ENCODE results near the gene DMRT1. TPM values are rescaled to one million over a fixed set of nuclear protein-coding genes. Genes with fewer than 3 reads are reported as not detected.

Gene DMRT1
- total and polyA plus RNA-seq, 9 of the 15 experiments (the other 6 are each of a cell fraction or from before 2014, with no cell fraction given): not detected

DNA sequence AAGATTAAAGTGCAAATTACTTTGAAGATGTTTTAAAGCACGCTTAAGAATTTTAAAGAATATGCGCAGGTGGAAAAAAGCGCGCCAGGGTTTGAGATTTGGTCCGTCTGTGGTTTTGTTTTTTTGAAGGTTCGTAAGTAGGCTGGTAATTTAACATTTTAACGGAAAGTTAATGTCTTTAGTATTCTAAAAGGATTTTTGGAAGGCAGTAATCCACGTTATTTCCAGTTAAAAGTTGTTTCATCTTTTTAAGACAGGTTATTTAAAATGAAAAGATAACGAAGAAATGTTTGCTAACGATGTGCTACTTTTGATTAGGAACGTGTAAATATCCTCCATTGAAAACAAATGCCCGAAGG, 1.9 kb downstream of the DMRT1 start:
- H3K27ac ChIP-seq (ENCODE audit: extremely low read depth, low read depth, low read length): no peak overlapping the region
- CTCF ChIA-PET (ENCODE audit: low intra/inter-chr PET ratio): no interaction called here
- H4K20me1 ChIP-seq (replicated peaks; ENCODE audit: control insufficient read depth, insufficient read depth, low read length): no peaks in the 10 kb centered on the region
- under 1% methylated on average over 8 of the region's 12 CpGs for WGBS (ENCODE audit: insufficient coverage, low coverage, missing lambda C conversion rate)
- no peak overlapping the region for H3K9ac ChIP-seq (ENCODE audit: insufficient read depth in 1 of 2, low read depth in 2 of 2, low read length in 2 of 2)
- POLR2A ChIA-PET: no interaction called here
- FAIRE-seq (no peak), ATAC-seq (no peak), DNase-seq (ENCODE audit: extremely low read depth in 1 of 4, low spot score in 3 of 4) (no peak)
- intact Hi-C loops (cut with micrococcal nuclease): no loop called here
- H3K79me2 ChIP-seq (ENCODE audit: control insufficient read depth, insufficient read depth, low read length): no peaks in the 10 kb centered on the region
- in situ Hi-C loops (cut with MboI): no loop called here
- H3K4me2 ChIP-seq (ENCODE audit: insufficient read depth, low read length): no peak overlapping the region
- H3K4me3 ChIP-seq: no peak overlapping the region
- no peaks in the 10 kb centered on the region for H3K9me3 ChIP-seq (replicated peaks; ENCODE audit: control insufficient read depth, insufficient read depth, low read depth, low read length)
- no TSS peak for BruUV-seq (replicated peaks)
- H3K27me3 ChIP-seq (ENCODE audit: control insufficient read depth in 2 of 2, insufficient read depth in 2 of 2, low read length in 2 of 2): peaks cover 0 to 33% of the 10 kb centered on the region in 2 experiments; a peak in 4 of 5 replicates
- no peaks in the 10 kb centered on the region for H3K9me1 ChIP-seq (ENCODE audit: control insufficient read depth, insufficient read depth, low read length)
- H2AFZ ChIP-seq (ENCODE audit: low read depth, low read length): no peak overlapping the region
- TF ChIP-seq GABPA (tag; conservative IDR thresholded peaks at IDR 0.05; ENCODE audit: low read depth): no peak
- H3K4me1 ChIP-seq (replicated peaks in 1 of 2; ENCODE audit: control insufficient read depth in 2 of 2, insufficient read depth in 2 of 2, low read length in 2 of 2): no peaks in the 10 kb centered on the region
- H3K36me3 ChIP-seq (ENCODE audit: control insufficient read depth, insufficient read depth, low read length): no peaks in the 10 kb centered on the region

DNA sequence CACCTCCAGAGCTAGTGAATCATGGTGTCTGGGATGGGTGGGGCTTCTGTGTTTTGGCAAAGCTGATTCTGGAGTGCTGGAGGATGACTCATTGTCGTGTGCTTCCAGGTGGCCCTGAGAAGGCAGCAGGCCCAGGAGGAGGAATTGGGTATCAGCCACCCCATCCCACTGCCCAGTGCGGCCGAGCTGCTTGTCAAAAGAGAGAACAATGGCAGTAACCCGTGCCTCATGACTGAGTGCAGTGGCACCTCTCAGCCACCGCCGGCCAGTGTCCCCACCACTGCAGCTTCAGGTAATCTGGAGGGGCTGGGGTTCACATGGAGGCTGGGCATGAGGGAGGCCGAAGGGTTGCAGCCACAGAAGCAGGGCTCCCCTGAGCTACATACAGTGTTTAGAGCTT, 5.4 kb downstream of the DMRT1 start:
- Histone ChIP-seq H3K4me3 (no peak overlapping the region), H3K36me3 (ENCODE audit: control insufficient read depth, insufficient read depth, low read length) (no peaks in the 10 kb centered on the region), H3K9me3 (replicated peaks; ENCODE audit: control insufficient read depth, insufficient read depth, low read depth, low read length) (no peaks in the 10 kb centered on the region), H4K20me1 (replicated peaks; ENCODE audit: control insufficient read depth, insufficient read depth, low read length) (no peaks in the 10 kb centered on the region), H3K9ac (ENCODE audit: insufficient read depth in 1 of 2, low read depth in 2 of 2, low read length in 2 of 2) (no peak overlapping the region), H3K9me1 (ENCODE audit: control insufficient read depth, insufficient read depth, low read length) (no peaks in the 10 kb centered on the region), H2AFZ (ENCODE audit: low read depth, low read length) (no peak overlapping the region), H3K79me2 (ENCODE audit: control insufficient read depth, insufficient read depth, low read length) (no peaks in the 10 kb centered on the region), H3K27ac (ENCODE audit: extremely low read depth, low read depth, low read length) (no peak overlapping the region), H3K27me3 (ENCODE audit: control insufficient read depth in 2 of 2, insufficient read depth in 2 of 2, low read length in 2 of 2) (peaks cover 0 to 25% of the 10 kb centered on the region in 2 experiments; a peak in 4 of 5 replicates), H3K4me1 (replicated peaks in 1 of 2; ENCODE audit: control insufficient read depth in 2 of 2, insufficient read depth in 2 of 2, low read length in 2 of 2) (no peaks in the 10 kb centered on the region), H3K4me2 (ENCODE audit: insufficient read depth, low read length) (no peak overlapping the region)
- intact Hi-C loops (cut with micrococcal nuclease): no loop called here
- FAIRE-seq (no peak), DNase-seq (ENCODE audit: extremely low read depth in 1 of 4, low spot score in 3 of 4) (no peak), ATAC-seq (no peak)
- TF ChIP-seq KDM2B (CRISPR knock-in tag; IDR thresholded peaks at IDR 0.05) (no peak), DPF2 (IDR thresholded peaks at IDR 0.05) (no peak)
- no TSS peak for BruUV-seq (replicated peaks)
- ChIA-PET CTCF (ENCODE audit: low intra/inter-chr PET ratio) (no interaction called here), POLR2A (no interaction called here)
- in situ Hi-C loops (cut with MboI): no loop called here
- WGBS (ENCODE audit: insufficient coverage, low coverage, missing lambda C conversion rate): 0% methylated on average over 4 of the region's 7 CpGs

All from K562 (cell line).